Astrocyte (in vitro differentiated cells and primary cell): ENCODE measurements around the gene CHCHD3.

Experiments used
- EZH2 ChIP-seq: IDR thresholded peaks from 2 replicates; pipeline ENCODE4 v1.6.1; 2012; ENCODE audit warnings: mild to moderate bottlenecking, low read length, inconsistent platforms; ENCODE audit not compliant: insufficient read depth
- TF ChIP-seq, protein P1 (sequence below): IDR thresholded peaks from 2 replicates; pipeline ENCODE4 v1.5.1; 2011; ENCODE audit warnings: low read depth, mild to moderate bottlenecking, inconsistent platforms, low read length, moderate library complexity; ENCODE audit not compliant: insufficient read depth

DNA sequence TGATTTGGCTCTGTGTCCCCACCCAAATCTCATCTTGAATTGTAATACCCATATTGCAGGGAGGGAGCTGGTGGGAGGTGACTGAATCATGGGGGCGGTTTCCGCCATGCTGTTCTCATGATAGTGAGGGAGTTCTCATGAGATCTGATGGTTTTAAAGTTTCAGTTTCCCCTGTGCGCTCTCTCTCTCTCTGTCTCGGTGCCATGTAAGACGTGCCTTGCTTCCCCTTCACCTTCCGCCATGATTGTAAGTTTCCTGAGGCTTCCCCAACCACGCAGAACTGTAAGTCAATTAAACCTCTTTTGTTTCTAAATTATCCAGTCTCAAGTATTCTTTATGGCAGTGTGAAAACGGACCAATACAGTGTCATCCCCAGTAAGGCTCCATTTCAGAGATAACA is 48.3 kb upstream of the CHCHD3 start:
- TF ChIP-seq, protein P1, sequence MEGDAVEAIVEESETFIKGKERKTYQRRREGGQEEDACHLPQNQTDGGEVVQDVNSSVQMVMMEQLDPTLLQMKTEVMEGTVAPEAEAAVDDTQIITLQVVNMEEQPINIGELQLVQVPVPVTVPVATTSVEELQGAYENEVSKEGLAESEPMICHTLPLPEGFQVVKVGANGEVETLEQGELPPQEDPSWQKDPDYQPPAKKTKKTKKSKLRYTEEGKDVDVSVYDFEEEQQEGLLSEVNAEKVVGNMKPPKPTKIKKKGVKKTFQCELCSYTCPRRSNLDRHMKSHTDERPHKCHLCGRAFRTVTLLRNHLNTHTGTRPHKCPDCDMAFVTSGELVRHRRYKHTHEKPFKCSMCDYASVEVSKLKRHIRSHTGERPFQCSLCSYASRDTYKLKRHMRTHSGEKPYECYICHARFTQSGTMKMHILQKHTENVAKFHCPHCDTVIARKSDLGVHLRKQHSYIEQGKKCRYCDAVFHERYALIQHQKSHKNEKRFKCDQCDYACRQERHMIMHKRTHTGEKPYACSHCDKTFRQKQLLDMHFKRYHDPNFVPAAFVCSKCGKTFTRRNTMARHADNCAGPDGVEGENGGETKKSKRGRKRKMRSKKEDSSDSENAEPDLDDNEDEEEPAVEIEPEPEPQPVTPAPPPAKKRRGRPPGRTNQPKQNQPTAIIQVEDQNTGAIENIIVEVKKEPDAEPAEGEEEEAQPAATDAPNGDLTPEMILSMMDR: no peak
- no peak for TF ChIP-seq EZH2
